Upper lobe of left lung (tissue), 4 donors: ENCODE results near the gene RHO.

Experiments used
- EP300 ChIP-seq, 4 donors: sonication (generic); formaldehyde crosslinking; IDR thresholded peaks; one replicate each; pipeline ENCODE4 v1.5.1; 2017; ENCODE audit warnings: antibody characterized with exemption in 4 of 4, control low read depth in 2 of 4
- POLR2A ChIP-seq, 4 donors: fragments of 450-650 bp; IDR thresholded peaks; one replicate each; pipeline ENCODE4 v1.5.1; 2016 to 2017; ENCODE audit warnings: antibody characterized with exemption in 4 of 4, mild to moderate bottlenecking in 2 of 4
- POLR2AphosphoS5 ChIP-seq, 2 donors: sonication (generic); formaldehyde crosslinking; IDR thresholded peaks; one replicate each; pipeline ENCODE4 v1.5.1; 2017; ENCODE audit warnings: antibody characterized with exemption in 2 of 2
- TF ChIP-seq, protein P1 (sequence below), 6 experiments: fragments of 450-650 bp in 4 of 6; fragments of 200-600 bp in 2 of 6; sonication (generic) in 2 of 6; IDR thresholded peaks; one replicate each; pipeline ENCODE4 v1.5.1; 2016 to 2019; ENCODE audit warnings: antibody characterized with exemption in 6 of 6

DNA sequence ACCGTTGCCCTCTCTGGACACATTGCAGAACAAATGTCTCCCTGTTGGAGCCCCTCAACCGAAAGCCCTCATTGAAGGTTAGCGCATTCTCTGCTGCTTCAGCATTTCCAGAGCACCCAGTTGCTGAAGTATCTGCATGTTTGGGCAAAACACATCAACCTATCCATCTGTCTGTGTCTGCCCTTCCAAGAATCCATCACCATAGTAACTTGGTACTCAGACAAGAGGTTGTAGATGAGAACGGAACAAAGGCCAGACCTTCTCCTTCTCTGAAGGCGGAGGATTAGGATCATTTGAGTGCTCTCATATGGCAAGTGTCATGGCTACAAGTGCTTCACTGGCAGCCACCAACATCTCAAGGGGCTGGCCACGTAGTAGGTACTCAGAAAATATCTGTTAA lies 23.1 kb upstream of the RHO start:
- TF ChIP-seq EP300 (IDR thresholded peaks at IDR 0.05): no peak
- TF ChIP-seq POLR2A (IDR thresholded peaks at IDR 0.05): no peak
- TF ChIP-seq, protein P1, sequence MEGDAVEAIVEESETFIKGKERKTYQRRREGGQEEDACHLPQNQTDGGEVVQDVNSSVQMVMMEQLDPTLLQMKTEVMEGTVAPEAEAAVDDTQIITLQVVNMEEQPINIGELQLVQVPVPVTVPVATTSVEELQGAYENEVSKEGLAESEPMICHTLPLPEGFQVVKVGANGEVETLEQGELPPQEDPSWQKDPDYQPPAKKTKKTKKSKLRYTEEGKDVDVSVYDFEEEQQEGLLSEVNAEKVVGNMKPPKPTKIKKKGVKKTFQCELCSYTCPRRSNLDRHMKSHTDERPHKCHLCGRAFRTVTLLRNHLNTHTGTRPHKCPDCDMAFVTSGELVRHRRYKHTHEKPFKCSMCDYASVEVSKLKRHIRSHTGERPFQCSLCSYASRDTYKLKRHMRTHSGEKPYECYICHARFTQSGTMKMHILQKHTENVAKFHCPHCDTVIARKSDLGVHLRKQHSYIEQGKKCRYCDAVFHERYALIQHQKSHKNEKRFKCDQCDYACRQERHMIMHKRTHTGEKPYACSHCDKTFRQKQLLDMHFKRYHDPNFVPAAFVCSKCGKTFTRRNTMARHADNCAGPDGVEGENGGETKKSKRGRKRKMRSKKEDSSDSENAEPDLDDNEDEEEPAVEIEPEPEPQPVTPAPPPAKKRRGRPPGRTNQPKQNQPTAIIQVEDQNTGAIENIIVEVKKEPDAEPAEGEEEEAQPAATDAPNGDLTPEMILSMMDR (IDR thresholded peaks at IDR 0.05): no peak
- no peak for TF ChIP-seq POLR2AphosphoS5 (IDR thresholded peaks at IDR 0.05)
